CD4-positive, alpha-beta T cell (primary cell): ENCODE results near the gene DTNB. TPM values are rescaled to one million over a fixed set of nuclear protein-coding genes. Genes with fewer than 3 reads are reported as not detected.
"Not testable (repeated sequence)": the region's sequence is repeated elsewhere in the genome, so short reads cannot be mapped to it uniquely, and the experiment has no call there.

Source experiments
- ATAC-seq: fragments of 200-7000 bp; cut with Tn5 transposase; one replicate; pipeline ENCODE4 v1.10.0; 2022; ENCODE audit warnings: mild to moderate bottlenecking; ENCODE audit not compliant: poor library complexity
- CTCF ChIA-PET: fragments of 350-600 bp; sonication (Branson Sonifier 250); formaldehyde crosslinking; loops from one replicate; lab custom pipeline; 2021; ENCODE audit warnings: antibody characterized with exemption, inconsistent platforms; lab: Charles Lee
- POLR2A ChIA-PET: fragments of 350-600 bp; sonication (Branson Sonifier 250); formaldehyde crosslinking; loops from one replicate; lab custom pipeline; 2021; ENCODE audit warnings: antibody characterized with exemption, inconsistent platforms; lab: Charles Lee
- DNase-seq, 14 experiments: peaks; one replicate each; pipeline ENCODE4 v3.0.0-alpha.2; 2013 to 2020; ENCODE audit warnings: mixed read lengths in 2 of 14
- H3K27ac ChIP-seq, 2 donors: one replicate each; pipeline versions ENCODE4 v1.5.1 to v1.7.0; 2013; ENCODE audit warnings: low read length in 2 of 2, low read depth in 1 of 2, mild to moderate bottlenecking in 1 of 2
- H3K27me3 ChIP-seq, 2 experiments: 1 replicate in 1 of 2; 2 replicates in 1 of 2; pipeline versions ENCODE4 v1.6.1 to v1.7.0; 2013; ENCODE audit warnings: low read length in 2 of 2, control low read depth in 1 of 2, mild to moderate bottlenecking in 1 of 2, moderate library complexity in 1 of 2; ENCODE audit not compliant: insufficient read depth in 2 of 2, control insufficient read depth in 1 of 2
- H3K36me3 ChIP-seq: one replicate; pipeline ENCODE4 v1.6.1; 2013; ENCODE audit warnings: low read length, control low read depth; ENCODE audit not compliant: insufficient read depth
- H3K4me1 ChIP-seq: one replicate; pipeline ENCODE4 v1.6.1; 2013; ENCODE audit warnings: low read length, control low read depth; ENCODE audit not compliant: insufficient read depth
- H3K4me3 ChIP-seq: one replicate; pipeline ENCODE4 v1.5.1; 2013; ENCODE audit warnings: mild to moderate bottlenecking, low read length, moderate library complexity
- H3K9me3 ChIP-seq, 2 experiments: 1 replicate in 1 of 2; 2 replicates in 1 of 2; pipeline versions ENCODE4 v1.6.1 to v1.7.0; 2013; ENCODE audit warnings: low read length in 2 of 2, mild to moderate bottlenecking in 2 of 2, control low read depth in 1 of 2, moderate library complexity in 1 of 2; ENCODE audit not compliant: control insufficient read depth in 1 of 2, insufficient read depth in 1 of 2
- H3K27ac Mint-ChIP-seq: one replicate; pipeline ENCODE4 v1.8.0; 2020; ENCODE audit warnings: mixed read lengths
- H3K27me3 Mint-ChIP-seq: one replicate; pipeline ENCODE4 v1.8.0; 2021; ENCODE audit warnings: mixed read lengths
- H3K36me3 Mint-ChIP-seq: one replicate; pipeline ENCODE4 v1.8.0; 2021; ENCODE audit warnings: low read depth, mixed read lengths
- H3K4me1 Mint-ChIP-seq: one replicate; pipeline ENCODE4 v1.8.0; 2021; ENCODE audit warnings: low read depth, mixed read lengths
- H3K4me3 Mint-ChIP-seq: one replicate; pipeline ENCODE4 v1.8.0; 2020; ENCODE audit warnings: mild to moderate bottlenecking, mixed read lengths
- H3K9me3 Mint-ChIP-seq: one replicate; pipeline ENCODE4 v1.8.0; 2020; ENCODE audit warnings: mixed read lengths
- CTCF ChIP-seq: fragments of 200-600 bp; IDR thresholded peaks from one replicate; pipeline ENCODE4 v1.8.0; 2022; ENCODE audit warnings: antibody characterized with exemption, mild to moderate bottlenecking
- intact Hi-C, 2 experiments: fragments of 100-400 bp; cut with DNase I in 1 of 2; cut with micrococcal nuclease in 1 of 2; formaldehyde crosslinking; loops; one replicate each; pipeline versions ENCODE4 v1.15.1 to v1.9.0; 2023 to 2025; cut with DNase I, micrococcal nuclease
- total RNA-seq, 174 experiments: library from RNA in 2 of 174; stranded (reverse) in 2 of 174; gene quantifications; one replicate each; pipeline ENCODE4 v1.2.3 and lab custom pipeline; 2021 to 2026

DTNB gene
- total RNA-seq, 2 experiments from 2014 or later: 30.1 to 33.6 TPM

- POLR2A ChIA-PET: no interaction called here
Observed at GRCh38 chr2:25552318-25552717, 121.1 kb downstream of the DTNB start.

GRCh38 chr2:25551316-25551715 is 122.1 kb downstream of the DTNB start:
- POLR2A ChIA-PET: no interaction called here
- H3K9me3 Mint-ChIP-seq: no peaks in the 10 kb centered on the region
- Histone ChIP-seq H3K36me3 (no peaks in the 10 kb centered on the region), H3K27ac (no peak overlapping the region), H3K9me3 (no peaks in the 10 kb centered on the region), H3K4me1 (no peaks in the 10 kb centered on the region), H3K4me3 (no peak overlapping the region), H3K27me3 (no peaks in the 10 kb centered on the region)
- H3K36me3 Mint-ChIP-seq: peaks cover 6% of the 10 kb centered on the region
- no peak for DNase-seq
- no peak overlapping the region for H3K27ac Mint-ChIP-seq
- no peak for ATAC-seq
- H3K27me3 Mint-ChIP-seq: no peaks in the 10 kb centered on the region
- CTCF ChIA-PET: no interaction called here
- peaks cover under 1% of the 10 kb centered on the region for H3K4me1 Mint-ChIP-seq
- TF ChIP-seq CTCF: no peak
- no peak overlapping the region for H3K4me3 Mint-ChIP-seq
- intact Hi-C loops: no loop called here

More at GRCh38 chr2:25552318-25552717, 121.1 kb downstream of the DTNB start:
- CTCF ChIA-PET: no interaction called here
- H3K9me3 ChIP-seq: no peaks in the 10 kb centered on the region
- no peak overlapping the region for H3K4me3 ChIP-seq
- no peaks in the 10 kb centered on the region for H3K27me3 ChIP-seq
- ATAC-seq: no peak
- H3K9me3 Mint-ChIP-seq: no peaks in the 10 kb centered on the region
- peaks cover 10% of the 10 kb centered on the region for H3K4me1 Mint-ChIP-seq
- H3K4me1 ChIP-seq: no peaks in the 10 kb centered on the region
- H3K36me3 Mint-ChIP-seq: peaks cover 6% of the 10 kb centered on the region
- TF ChIP-seq CTCF: no peak
- intact Hi-C loops: no loop called here
- H3K27me3 Mint-ChIP-seq: no peaks in the 10 kb centered on the region
- DNase-seq: no peak
- no peak overlapping the region for H3K27ac Mint-ChIP-seq
- no peaks in the 10 kb centered on the region for H3K36me3 ChIP-seq
- no peak overlapping the region for H3K4me3 Mint-ChIP-seq
- no peak overlapping the region for H3K27ac ChIP-seq

- H3K36me3 ChIP-seq, H3K4me3 ChIP-seq, CTCF ChIA-PET, ATAC-seq, H3K27me3 Mint-ChIP-seq, H3K4me1 Mint-ChIP-seq, H3K27ac ChIP-seq, intact Hi-C loops, H3K4me1 ChIP-seq, H3K9me3 ChIP-seq, POLR2A ChIA-PET, H3K27me3 ChIP-seq, H3K4me3 Mint-ChIP-seq, H3K27ac Mint-ChIP-seq, DNase-seq, H3K36me3 Mint-ChIP-seq, H3K9me3 Mint-ChIP-seq: not testable (repeated sequence)
Observed at GRCh38 chr2:25549571-25549970, 123.8 kb downstream of the DTNB start.

- intact Hi-C loops: no loop called here
- Histone ChIP-seq H3K36me3 (no peaks in the 10 kb centered on the region), H3K9me3 (no peaks in the 10 kb centered on the region), H3K4me3 (no peak overlapping the region), H3K27me3 (no peaks in the 10 kb centered on the region), H3K27ac (no peak overlapping the region), H3K4me1 (no peaks in the 10 kb centered on the region)
- H3K36me3 Mint-ChIP-seq: peaks cover 6% of the 10 kb centered on the region
- H3K27me3 Mint-ChIP-seq: no peaks in the 10 kb centered on the region
- POLR2A ChIA-PET: no interaction called here
- no peak overlapping the region for H3K27ac Mint-ChIP-seq
- CTCF ChIA-PET: no interaction called here
- H3K4me3 Mint-ChIP-seq: no peak overlapping the region
- no peaks in the 10 kb centered on the region for H3K9me3 Mint-ChIP-seq
- H3K4me1 Mint-ChIP-seq: no peaks in the 10 kb centered on the region
- no peak for ATAC-seq
- DNase-seq: no peak
- no peak for TF ChIP-seq CTCF
Observed at GRCh38 chr2:25548601-25549000, 124.8 kb downstream of the DTNB start.
